ENCODE measurements around the gene ME2. TPM values are rescaled to one million over a fixed set of nuclear protein-coding genes. Genes with fewer than 3 reads are reported as not detected.

ME2 gene
- total and polyA plus RNA-seq, 2 of the 8 experiments (the other 6 are each of a cell fraction or from before 2014, with no cell fraction given), result 54.7 to 66.9 TPM

- Histone ChIP-seq H3K27me3 (replicated peaks in 1 of 4; ENCODE audit: control insufficient read depth in 3 of 4, extremely low read depth in 1 of 4, insufficient read depth in 3 of 4, low read length in 3 of 4) (no peaks in the 10 kb centered on the region), H3K9ac (replicated peaks in 1 of 4; ENCODE audit: extremely low read depth in 1 of 4, low read depth in 3 of 4, low read length in 3 of 4) (no peak overlapping the region), H2BK15ac (ENCODE audit: low read length) (no peak overlapping the region), H3K4me2 (ENCODE audit: insufficient read depth in 1 of 2, low read depth in 2 of 2, low read length in 2 of 2) (no peak overlapping the region), H3K23ac (ENCODE audit: insufficient read length) (no peak overlapping the region), H3K23me2 (ENCODE audit: low read depth, low read length) (no peaks in the 10 kb centered on the region), H4K5ac (ENCODE audit: insufficient read length, low read depth, low read length) (no peak overlapping the region), H3K4me1 (replicated peaks in 1 of 4; ENCODE audit: control insufficient read depth in 3 of 4, insufficient read depth in 4 of 4, low read length in 3 of 4) (no peaks in the 10 kb centered on the region), H3K27ac (ENCODE audit: low read depth, low read length) (no peak overlapping the region), H2BK5ac (ENCODE audit: low read depth, low read length) (no peak overlapping the region), H4K91ac (replicated peaks; ENCODE audit: insufficient read length, low read length) (no peak overlapping the region), H3K9me3 (ENCODE audit: insufficient read depth in 2 of 2, low read depth in 1 of 2, low read length in 1 of 2) (peaks cover 0 to 4% of the 10 kb centered on the region in 2 experiments; a peak in 1 of 4 replicates), H3K18ac (ENCODE audit: extremely low read depth, low read length) (no peak overlapping the region), H2BK12ac (ENCODE audit: low read depth, low read length) (no peak overlapping the region), H3K56ac (replicated peaks; ENCODE audit: insufficient read length, low read depth, low read length) (no peak overlapping the region), H2AK5ac (ENCODE audit: low read depth, low read length) (no peak overlapping the region), H4K8ac (ENCODE audit: extremely low read depth, insufficient read depth, low read length) (no peak overlapping the region), H3K79me1 (ENCODE audit: low read depth, low read length) (no peaks in the 10 kb centered on the region), H3K14ac (ENCODE audit: insufficient read length) (no peak overlapping the region), H2BK20ac (ENCODE audit: low read length) (no peak overlapping the region), H3K4ac (replicated peaks; ENCODE audit: insufficient read length, low read depth, low read length) (no peak overlapping the region), H2BK120ac (replicated peaks; ENCODE audit: low read depth, low read length) (no peak overlapping the region), H3K4me3 (ENCODE audit: extremely low read depth in 1 of 4, insufficient read depth in 2 of 4, low read depth in 3 of 4, low read length in 4 of 4) (no peak overlapping the region), H2AFZ (ENCODE audit: low read length) (no peak overlapping the region), H3K36me3 (ENCODE audit: control insufficient read depth in 2 of 4, insufficient read depth in 4 of 4, low read length in 3 of 4) (peaks cover 5 to 70% (median 35%) of the 10 kb centered on the region in 4 experiments; a peak in 6 of 8 replicates), H3K79me2 (ENCODE audit: control insufficient read depth in 1 of 2, insufficient read depth in 2 of 2, low read length in 2 of 2) (no peaks in the 10 kb centered on the region), H4K20me1 (replicated peaks in 1 of 2; ENCODE audit: control insufficient read depth in 1 of 2, insufficient read depth in 2 of 2, low read length in 2 of 2) (no peaks in the 10 kb centered on the region)
- POLR2A ChIA-PET (ENCODE audit: partially characterized antibody), result no interaction called here
- TF ChIP-seq CHD2 (IDR thresholded peaks at IDR 0.05; ENCODE audit: low read length) (no peak), BRCA1 (IDR thresholded peaks at IDR 0.05; ENCODE audit: low read depth, low read length) (no peak), RXRA (IDR thresholded peaks at IDR 0.05; ENCODE audit: insufficient read depth, low read depth, low read length) (no peak), SIN3A (conservative IDR thresholded peaks at IDR 0.05 in 1 of 2, IDR thresholded peaks at IDR 0.05 in 1 of 2; ENCODE audit: low read depth in 1 of 2, low read length in 2 of 2) (no peak)
- DNase-seq (ENCODE audit: low read depth in 1 of 2, low spot score in 2 of 2) (no peak), FAIRE-seq (no peak)
- CTCF ChIA-PET (ENCODE audit: partially characterized antibody), result no interaction called here
- 93% methylated on average over 2 of the region's 2 CpGs; no CpG with 5 or more reads in 1 of the 2 experiments for WGBS, 2 experiments (ENCODE audit: extremely low coverage in 1 of 2, insufficient coverage in 1 of 2, insufficient read length in 1 of 2, insufficient replicate concordance in 2 of 2, low coverage in 1 of 2, low lambda C conversion rate in 2 of 2, missing lambda C conversion rate in 1 of 2)
These were observed 45.5 kb downstream of the ME2 start for GRCh38 chr18:50924372-50924771.

Measured in H1 (cell line).